ENCODE results near the gene UPK1B.

DNA sequence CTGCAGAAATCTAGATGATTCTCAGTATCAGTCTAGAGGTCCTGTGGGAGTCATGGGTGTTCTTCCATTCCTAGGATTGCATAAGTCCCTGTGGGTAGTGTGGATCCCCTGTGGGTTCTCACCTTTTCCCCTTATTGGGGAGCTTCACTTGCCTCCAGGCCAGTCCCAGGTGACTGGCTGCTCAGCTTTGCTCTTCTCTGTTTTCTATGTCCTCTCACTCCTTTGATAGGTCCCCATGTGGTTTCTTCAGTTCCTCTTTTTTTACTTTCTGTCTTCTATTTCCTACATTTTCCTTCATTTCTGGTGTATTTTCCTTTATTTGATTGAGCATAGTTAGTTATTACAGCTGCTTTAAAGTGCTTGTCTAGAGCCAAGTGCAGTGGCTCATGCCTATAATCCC lies 16.5 kb upstream of the UPK1B start:
- no peak for TF ChIP-seq EZH2 (IDR thresholded peaks at IDR 0.05; ENCODE audit: insufficient read depth, low read length)
- TF ChIP-seq, protein P1, sequence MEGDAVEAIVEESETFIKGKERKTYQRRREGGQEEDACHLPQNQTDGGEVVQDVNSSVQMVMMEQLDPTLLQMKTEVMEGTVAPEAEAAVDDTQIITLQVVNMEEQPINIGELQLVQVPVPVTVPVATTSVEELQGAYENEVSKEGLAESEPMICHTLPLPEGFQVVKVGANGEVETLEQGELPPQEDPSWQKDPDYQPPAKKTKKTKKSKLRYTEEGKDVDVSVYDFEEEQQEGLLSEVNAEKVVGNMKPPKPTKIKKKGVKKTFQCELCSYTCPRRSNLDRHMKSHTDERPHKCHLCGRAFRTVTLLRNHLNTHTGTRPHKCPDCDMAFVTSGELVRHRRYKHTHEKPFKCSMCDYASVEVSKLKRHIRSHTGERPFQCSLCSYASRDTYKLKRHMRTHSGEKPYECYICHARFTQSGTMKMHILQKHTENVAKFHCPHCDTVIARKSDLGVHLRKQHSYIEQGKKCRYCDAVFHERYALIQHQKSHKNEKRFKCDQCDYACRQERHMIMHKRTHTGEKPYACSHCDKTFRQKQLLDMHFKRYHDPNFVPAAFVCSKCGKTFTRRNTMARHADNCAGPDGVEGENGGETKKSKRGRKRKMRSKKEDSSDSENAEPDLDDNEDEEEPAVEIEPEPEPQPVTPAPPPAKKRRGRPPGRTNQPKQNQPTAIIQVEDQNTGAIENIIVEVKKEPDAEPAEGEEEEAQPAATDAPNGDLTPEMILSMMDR (IDR thresholded peaks at IDR 0.05; ENCODE audit: insufficient read depth, low read depth, low read length): no peak

Data from astrocyte (in vitro differentiated cells and primary cell).